HG03039 (cell line): ENCODE measurements around the gene C1GALT1C1.

Source experiments
- ATAC-seq: cut with Tn5 transposase; IDR thresholded peaks from one replicate; pipeline ENCODE4 v1.9.1; 2021; ENCODE audit warnings: mild to moderate bottlenecking, moderate library complexity; ENCODE audit not compliant: unreplicated experiment

Gene C1GALT1C1

GRCh38 chrX:120585702-120586101 is 44.2 kb downstream of the C1GALT1C1 start:
- no peak for ATAC-seq
